T-cell (primary cell): ENCODE measurements around the gene GALNT10. TPM values are rescaled to one million over a fixed set of nuclear protein-coding genes. Genes with fewer than 3 reads are reported as not detected.

ENCODE experiments used
- ATAC-seq, 4 experiments: fragments of 200-7000 bp in 3 of 4; fragments of 150-1000 bp in 1 of 4; cut with Tn5 transposase; replicated peaks in 1 of 4; 1 replicate in 3 of 4; 2 replicates in 1 of 4; pipeline ENCODE4 v1.10.0; 2021; ENCODE audit warnings: moderate library complexity in 3 of 4, mild to moderate bottlenecking in 2 of 4, moderate number of reproducible peaks in 1 of 4
- CTCF ChIA-PET, 2 donors: fragments of 300-600 bp; sonication (Branson Sonifier 250); formaldehyde crosslinking; loops; one replicate each; lab custom pipeline; 2022; ENCODE audit warnings: antibody characterized with exemption in 2 of 2; lab: Charles Lee
- POLR2A ChIA-PET, 2 donors: fragments of 300-600 bp; sonication (Branson Sonifier 250); formaldehyde crosslinking; loops; one replicate each; lab custom pipeline; 2022; ENCODE audit warnings: antibody characterized with exemption in 2 of 2; lab: Charles Lee
- DNase-seq, 35 experiments: peaks; one replicate each; pipeline versions ENCODE4 v3.0.0 to v3.0.0-alpha.2; 2013 to 2023
- H3K27ac ChIP-seq: one replicate; pipeline ENCODE4 v1.5.1; 2013; ENCODE audit warnings: low read length
- H3K27me3 ChIP-seq, 2 experiments: replicated peaks in 1 of 2; 1 replicate in 1 of 2; 2 replicates in 1 of 2; pipeline versions ENCODE4 v1.6.1 to v1.7.0; 2013; ENCODE audit warnings: low read length in 1 of 2, mixed read lengths in 1 of 2; ENCODE audit not compliant: control insufficient read depth in 2 of 2, insufficient read depth in 2 of 2; ENCODE audit errors: extremely low read depth in 1 of 2
- H3K36me3 ChIP-seq, 2 donors: 1 replicate in 1 of 2; 2 replicates in 1 of 2; pipeline versions ENCODE4 v1.6.1 to v1.7.0; 2013; ENCODE audit warnings: low read length in 1 of 2; ENCODE audit not compliant: control insufficient read depth in 2 of 2, insufficient read depth in 1 of 2; ENCODE audit errors: extremely low read depth in 1 of 2
- H3K4me1 ChIP-seq, 2 experiments: 1 replicate in 1 of 2; 2 replicates in 1 of 2; pipeline versions ENCODE4 v1.6.1 to v1.7.0; 2013; ENCODE audit warnings: low read length in 2 of 2, mixed read lengths in 1 of 2; ENCODE audit not compliant: insufficient read depth in 2 of 2, control insufficient read depth in 1 of 2; ENCODE audit errors: extremely low read depth in 1 of 2
- H3K4me3 ChIP-seq, 2 donors: 1 replicate in 1 of 2; 2 replicates in 1 of 2; pipeline versions ENCODE4 v1.5.1 to v1.7.0; 2013; ENCODE audit warnings: mild to moderate bottlenecking in 2 of 2, low read length in 1 of 2, moderate library complexity in 1 of 2; ENCODE audit not compliant: control insufficient read depth in 1 of 2; ENCODE audit errors: extremely low read depth in 1 of 2
- H3K9me3 ChIP-seq: 2 replicates; pipeline ENCODE4 v1.7.0; 2013
- H3K27ac Mint-ChIP-seq, 2 donors: one replicate each; pipeline ENCODE4 v1.8.0; 2020 to 2021; ENCODE audit warnings: mild to moderate bottlenecking in 2 of 2, mixed read lengths in 2 of 2
- H3K27me3 Mint-ChIP-seq, 2 donors: one replicate each; pipeline ENCODE4 v1.8.0; 2021 to 2022; ENCODE audit warnings: mixed read lengths in 2 of 2
- H3K36me3 Mint-ChIP-seq: one replicate; pipeline ENCODE4 v1.8.0; 2021; ENCODE audit warnings: mixed read lengths
- H3K4me1 Mint-ChIP-seq, 3 donors: one replicate each; pipeline ENCODE4 v1.8.0; 2020 to 2022; ENCODE audit warnings: mixed read lengths in 3 of 3, mild to moderate bottlenecking in 1 of 3
- H3K4me3 Mint-ChIP-seq, 3 donors: one replicate each; pipeline ENCODE4 v1.8.0; 2020 to 2022; ENCODE audit warnings: mild to moderate bottlenecking in 3 of 3, mixed read lengths in 3 of 3, moderate library complexity in 3 of 3
- H3K9me3 Mint-ChIP-seq, 3 donors: one replicate each; pipeline ENCODE4 v1.8.0; 2020 to 2022; ENCODE audit warnings: mixed read lengths in 3 of 3
- WGBS: methylation state at CpG from one replicate; pipeline ENCODE4 v1.1.5; 2013; ENCODE audit warnings: missing lambda C conversion rate; ENCODE audit not compliant: insufficient coverage; 5-methylcytosine and 5-hydroxymethylcytosine counted together
- total RNA-seq, 35 experiments: library from RNA in 6 of 35; stranded (reverse) in 6 of 35; fragments of 120-200 nt in 1 of 35; gene quantifications; one replicate each; pipeline versions ENCODE4 v1.2.1 to v1.2.4 and lab custom pipeline; 2013 to 2026

Gene GALNT10
- total RNA-seq, 5 donors from 2014 or later (not counting 1 experiment from before 2014, with no cell fraction given): 26.9 to 62.7 (median 40.8) TPM

DNA sequence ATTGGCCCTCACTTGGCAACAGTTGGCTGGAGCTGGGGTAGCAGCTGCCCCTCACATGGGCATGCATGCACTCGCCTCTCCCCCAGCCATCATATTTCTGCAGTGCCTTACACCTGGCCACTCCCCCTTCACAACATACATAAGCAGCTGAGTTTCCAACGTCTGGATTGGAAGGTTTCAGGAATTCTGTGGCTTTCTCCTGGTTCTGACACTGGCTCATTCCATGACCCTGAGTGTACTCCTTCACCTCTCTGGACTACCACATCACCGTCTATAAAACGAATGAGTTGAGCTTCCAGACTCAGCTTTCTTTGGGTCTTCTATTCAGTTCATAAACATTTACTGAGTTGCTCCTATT lies 84.3 kb downstream of the GALNT10 start:
- CTCF ChIA-PET: no interaction called here
- ATAC-seq (no peak), DNase-seq (no peak)
- Mint-ChIP-seq H3K27me3 (no peaks in the 10 kb centered on the region), H3K27ac (no peak overlapping the region), H3K36me3 (peaks cover 22% of the 10 kb centered on the region), H3K4me1 (peaks cover 24 to 50% (median 36%) of the 10 kb centered on the region in 3 donors), H3K4me3 (no peak overlapping the region), H3K9me3 (no peaks in the 10 kb centered on the region)
- POLR2A ChIA-PET: no interaction called here
- Histone ChIP-seq H3K9me3 (no peaks in the 10 kb centered on the region), H3K36me3 (no peaks in the 10 kb centered on the region), H3K27ac (no peak overlapping the region), H3K4me1 (peaks cover 0 to 23% of the 10 kb centered on the region in 2 experiments), H3K4me3 (no peak overlapping the region), H3K27me3 (no peaks in the 10 kb centered on the region)
- WGBS: no CpG with 5 or more reads among the region's 4 CpGs

DNA sequence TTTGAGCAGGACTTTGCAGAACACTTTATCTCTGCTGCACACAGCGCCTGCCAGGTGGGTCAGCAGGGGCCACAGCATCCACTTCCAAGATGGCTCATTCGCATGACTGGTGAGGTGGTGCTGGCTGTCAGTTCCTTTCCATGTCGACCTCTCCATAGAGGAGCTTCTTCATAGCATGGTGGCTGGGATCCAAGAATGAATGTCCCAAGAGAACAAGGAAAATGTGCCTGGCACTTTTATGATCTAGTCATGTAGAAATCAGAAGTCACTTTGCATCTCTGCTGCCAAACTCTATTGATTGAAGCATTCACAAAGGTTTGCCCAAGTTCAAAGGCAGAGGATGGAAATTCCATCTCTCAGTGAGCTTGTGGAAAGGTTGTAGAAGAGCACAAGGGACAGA lies 85.0 kb downstream of the GALNT10 start:
- Mint-ChIP-seq H3K9me3 (no peaks in the 10 kb centered on the region), H3K4me3 (no peak overlapping the region), H3K4me1 (peaks cover 24 to 48% (median 34%) of the 10 kb centered on the region in 3 donors), H3K27ac (no peak overlapping the region), H3K27me3 (no peaks in the 10 kb centered on the region), H3K36me3 (peaks cover 16% of the 10 kb centered on the region)
- Histone ChIP-seq H3K27ac (no peak overlapping the region), H3K4me1 (peaks cover 0 to 23% of the 10 kb centered on the region in 2 experiments), H3K27me3 (no peaks in the 10 kb centered on the region), H3K4me3 (no peak overlapping the region), H3K36me3 (no peaks in the 10 kb centered on the region), H3K9me3 (no peaks in the 10 kb centered on the region)
- CTCF ChIA-PET: no interaction called here
- POLR2A ChIA-PET: no interaction called here
- no peak for ATAC-seq
- no peak for DNase-seq
- WGBS: 89% methylated on average over 3 of the region's 3 CpGs

DNA sequence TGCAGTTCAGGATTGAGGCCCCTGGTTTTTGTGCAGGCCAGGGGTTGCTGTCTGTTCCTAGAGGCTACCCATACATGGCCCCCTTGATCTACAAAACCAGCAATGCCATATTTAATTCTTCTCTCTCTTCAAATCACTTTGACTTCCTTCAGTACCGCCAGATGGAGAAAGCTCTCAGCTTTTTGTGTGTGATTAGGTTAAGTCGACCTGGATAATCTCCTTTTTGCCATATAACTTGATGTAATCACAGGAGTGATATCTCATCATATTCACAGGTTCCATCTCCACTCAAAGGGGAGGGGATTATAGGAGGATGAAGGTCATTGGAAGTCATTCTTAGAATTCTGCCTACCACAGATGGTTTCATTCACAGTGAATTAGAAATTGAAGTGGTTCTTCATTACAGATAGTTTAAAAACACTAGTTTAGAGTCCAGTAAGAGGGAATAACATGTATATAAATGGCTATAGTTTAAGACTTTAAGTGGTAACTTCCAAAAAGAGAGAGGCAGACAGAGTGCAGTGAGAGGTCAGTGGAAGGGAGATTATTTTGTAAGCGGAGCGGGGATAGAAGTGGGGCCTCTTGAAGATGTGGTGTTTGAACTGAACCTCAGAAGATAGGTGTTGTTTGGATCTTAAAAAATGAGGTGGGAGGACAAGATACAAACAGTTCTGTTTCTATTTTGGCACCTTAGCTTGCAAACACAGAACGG lies 85.9 kb downstream of the GALNT10 start:
- Histone ChIP-seq H3K27me3 (no peaks in the 10 kb centered on the region), H3K4me3 (no peak overlapping the region), H3K36me3 (no peaks in the 10 kb centered on the region), H3K4me1 (peaks cover 0 to 23% of the 10 kb centered on the region in 2 experiments), H3K9me3 (no peaks in the 10 kb centered on the region), H3K27ac (no peak overlapping the region)
- DNase-seq: no peak
- Mint-ChIP-seq H3K4me1 (peaks cover 23 to 47% (median 33%) of the 10 kb centered on the region in 3 donors), H3K4me3 (no peak overlapping the region), H3K27ac (no peak overlapping the region), H3K36me3 (peaks cover 16% of the 10 kb centered on the region), H3K9me3 (no peaks in the 10 kb centered on the region), H3K27me3 (no peaks in the 10 kb centered on the region)
- ATAC-seq: no peak
- WGBS: 67% methylated on average over 3 of the region's 5 CpGs
- CTCF ChIA-PET: no interaction called here
- POLR2A ChIA-PET: interaction anchor here in 1 of 2 donors (0.6 kb wide), 1 partner anchor 44 kb away, joined by 3 read pairs; no protein-coding TSS in a partner anchor

DNA sequence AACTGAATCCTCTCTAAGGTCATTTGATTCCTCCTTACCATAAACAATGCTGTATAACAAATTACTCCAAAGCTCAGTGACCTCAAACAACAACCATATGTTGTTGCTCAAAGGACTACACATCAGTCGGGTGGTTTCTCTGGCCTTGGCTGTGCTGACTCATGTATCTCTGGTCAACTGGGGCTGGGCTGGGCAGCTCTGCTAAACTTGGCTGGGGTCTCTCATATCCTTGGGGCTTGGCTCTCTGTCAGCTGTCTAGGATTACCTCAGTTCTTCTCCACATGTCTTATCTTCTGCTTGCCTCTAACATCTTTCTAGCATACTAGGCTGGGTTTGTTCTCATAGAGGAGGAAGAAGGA lies 86.4 kb downstream of the GALNT10 start:
- H3K9me3 Mint-ChIP-seq: no peaks in the 10 kb centered on the region
- H3K27ac ChIP-seq: no peak overlapping the region
- no peak overlapping the region for H3K4me3 ChIP-seq
- no peaks in the 10 kb centered on the region for H3K36me3 ChIP-seq
- ATAC-seq (no peak), DNase-seq (no peak)
- H3K27me3 Mint-ChIP-seq: no peaks in the 10 kb centered on the region
- H3K36me3 Mint-ChIP-seq: peaks cover 16% of the 10 kb centered on the region
- ChIA-PET CTCF (no interaction called here), POLR2A (no interaction called here)
- peaks cover 17 to 41% (median 27%) of the 10 kb centered on the region in 3 donors for H3K4me1 Mint-ChIP-seq
- WGBS: 85% methylated on average over 1 of the region's 1 CpG
- no peaks in the 10 kb centered on the region for H3K9me3 ChIP-seq
- H3K4me1 ChIP-seq: peaks cover 0 to 19% of the 10 kb centered on the region in 2 experiments
- no peak overlapping the region for H3K4me3 Mint-ChIP-seq
- H3K27me3 ChIP-seq: no peaks in the 10 kb centered on the region
- no peak overlapping the region for H3K27ac Mint-ChIP-seq

DNA sequence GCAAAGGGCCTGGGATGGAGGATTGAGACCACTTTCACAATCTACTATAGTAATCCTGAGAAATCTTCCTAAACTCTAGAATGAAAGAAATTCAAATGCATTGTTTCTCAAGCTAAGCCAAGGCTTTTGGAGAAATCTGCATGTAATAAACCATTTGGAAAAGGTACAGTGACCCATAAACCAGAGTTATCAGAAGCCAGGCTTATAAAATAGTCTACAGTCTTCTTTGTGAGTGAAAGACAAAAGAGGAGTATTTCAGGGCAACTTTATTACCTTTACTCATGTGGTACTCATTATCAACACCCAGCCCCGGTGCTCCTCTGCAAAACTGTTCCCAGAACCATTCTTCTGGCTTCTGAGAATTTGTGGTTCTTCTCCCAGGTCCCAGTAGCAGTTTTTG lies 87.0 kb downstream of the GALNT10 start:
- Histone ChIP-seq H3K4me1 (peaks cover 0 to 14% of the 10 kb centered on the region in 2 experiments), H3K4me3 (no peak overlapping the region), H3K27me3 (no peaks in the 10 kb centered on the region), H3K36me3 (no peaks in the 10 kb centered on the region), H3K9me3 (no peaks in the 10 kb centered on the region), H3K27ac (no peak overlapping the region)
- ChIA-PET POLR2A (no interaction called here), CTCF (no interaction called here)
- H3K4me1 Mint-ChIP-seq: peaks cover 12 to 36% (median 22%) of the 10 kb centered on the region in 3 donors
- no peak for DNase-seq
- ATAC-seq: no peak
- no peaks in the 10 kb centered on the region for H3K9me3 Mint-ChIP-seq
- H3K4me3 Mint-ChIP-seq: no peak overlapping the region
- WGBS: no CpG with 5 or more reads among the region's 1 CpG
- H3K36me3 Mint-ChIP-seq: peaks cover 19% of the 10 kb centered on the region
- no peak overlapping the region for H3K27ac Mint-ChIP-seq
- H3K27me3 Mint-ChIP-seq: no peaks in the 10 kb centered on the region

DNA sequence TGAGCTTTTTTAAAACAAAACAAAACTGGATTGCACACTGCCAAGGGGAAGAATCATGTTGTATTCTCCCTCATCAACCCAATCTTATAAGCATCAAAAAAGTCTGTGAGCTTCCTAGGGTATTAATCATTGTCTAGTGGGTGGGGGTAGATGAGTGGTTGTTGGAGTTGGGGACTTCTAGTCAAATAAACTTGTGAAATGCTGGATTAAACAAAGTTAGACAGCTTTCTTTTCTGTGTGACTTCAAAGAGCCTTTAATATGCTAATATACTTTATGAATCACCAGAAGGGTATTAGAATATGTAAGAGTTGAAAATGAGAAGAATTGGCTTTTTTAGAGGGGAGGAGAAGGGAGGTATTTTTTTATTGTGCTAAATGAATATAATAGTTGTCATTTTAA lies 87.7 kb downstream of the GALNT10 start:
- H3K4me3 Mint-ChIP-seq: no peak overlapping the region
- no peaks in the 10 kb centered on the region for H3K27me3 Mint-ChIP-seq
- ATAC-seq: no peak
- no peak overlapping the region for H3K27ac Mint-ChIP-seq
- peaks cover 0 to 7% of the 10 kb centered on the region in 2 experiments for H3K4me1 ChIP-seq
- peaks cover 19% of the 10 kb centered on the region for H3K36me3 Mint-ChIP-seq
- no peaks in the 10 kb centered on the region for H3K27me3 ChIP-seq
- H3K9me3 ChIP-seq: no peaks in the 10 kb centered on the region
- no peaks in the 10 kb centered on the region for H3K36me3 ChIP-seq
- H3K27ac ChIP-seq: no peak overlapping the region
- DNase-seq: no peak
- no peak overlapping the region for H3K4me3 ChIP-seq
- ChIA-PET CTCF (no interaction called here), POLR2A (interaction anchor here in 1 of 2 donors (0.8 kb wide), 1 partner anchor 26 kb away, joined by 3 read pairs; no protein-coding TSS in a partner anchor)
- H3K4me1 Mint-ChIP-seq: peaks cover 5 to 29% (median 15%) of the 10 kb centered on the region in 3 donors
- H3K9me3 Mint-ChIP-seq: no peaks in the 10 kb centered on the region
